GM12878 (cell line): ENCODE results near the gene SETD1B. TPM values are rescaled to one million over a fixed set of nuclear protein-coding genes. Genes with fewer than 3 reads are reported as not detected.
A peak's percentile ranks its signal among the peaks of the same experiment; 100 is the strongest.

Source experiments
- ATAC-seq: fragments of 200-7000 bp; cut with Tn5 transposase; 3 replicates; pipeline ENCODE4 v1.9.1; 2020; ENCODE audit warnings: mild to moderate bottlenecking, moderate library complexity
- BruUV-seq: library from RNA; stranded (reverse); fragments of 400-500 nt; replicated peaks from 2 replicates; lab custom pipeline; 2021; lab: Mats Ljungman, UMichigan
- CTCF ChIA-PET: fragments of 300-600 bp; sonication (Branson Sonifier 250); formaldehyde crosslinking; extraction: SDS; loops from one replicate; lab custom pipeline; 2021; ENCODE audit warnings: inconsistent platforms; lab: Yijun Ruan, JAX
- POLR2A ChIA-PET: fragments of 350-600 bp; formaldehyde crosslinking; extraction: SDS; loops from one replicate; lab custom pipeline; 2021; ENCODE audit warnings: inconsistent platforms; lab: Charles Lee
- RAD21 ChIA-PET: fragments of 300-600 bp; sonication (Branson Sonifier 250); formaldehyde crosslinking; loops from one replicate; lab custom pipeline; 2023; ENCODE audit warnings: antibody characterized with exemption; ENCODE audit not compliant: unreplicated experiment; lab: Charles Lee
- SMC1A ChIA-PET: fragments of 300-600 bp; sonication (Branson Sonifier 250); formaldehyde crosslinking; loops from one replicate; lab custom pipeline; 2023; ENCODE audit not compliant: unreplicated experiment, uncharacterized antibody; lab: Charles Lee
- DNase-seq: peaks from one replicate; pipeline ENCODE4 v3.0.0-alpha.2; 2011; ENCODE audit warnings: low read depth, low spot score
- FAIRE-seq: peaks from 3 replicates; lab custom pipeline; 2011; peaks lifted over from hg19 to GRCh38; lab: Jason Lieb, UNC
- H2AFZ ChIP-seq: 2 replicates; pipeline ENCODE4 v1.6.0; 2011; ENCODE audit warnings: low read depth, low read length, control low read depth; ENCODE audit not compliant: control insufficient read depth
- H3K27ac ChIP-seq: 2 replicates; pipeline ENCODE4 v1.5.1; 2011; ENCODE audit warnings: control low read depth; ENCODE audit not compliant: control insufficient read depth, insufficient read depth
- H3K27me3 ChIP-seq, 2 experiments: replicated peaks in 1 of 2; 2 replicates each; pipeline versions ENCODE4 v1.6.0 to v1.6.1; 2011; ENCODE audit warnings: low read length in 1 of 2; ENCODE audit not compliant: control insufficient read depth in 2 of 2, insufficient read depth in 2 of 2
- H3K36me3 ChIP-seq, 2 experiments: 2 replicates each; pipeline ENCODE4 v1.5.1; 2011; ENCODE audit warnings: low read length in 1 of 2; ENCODE audit not compliant: control insufficient read depth in 2 of 2, insufficient read depth in 2 of 2
- H3K4me1 ChIP-seq: 2 replicates; pipeline ENCODE4 v1.6.1; 2011; ENCODE audit warnings: mild to moderate bottlenecking, low read length, moderate library complexity, mixed read lengths; ENCODE audit not compliant: control insufficient read depth, insufficient read depth
- H3K4me2 ChIP-seq: 2 replicates; pipeline ENCODE4 v1.6.0; 2011; ENCODE audit warnings: control low read depth; ENCODE audit not compliant: control insufficient read depth, insufficient read depth
- H3K4me3 ChIP-seq: fragments of 200-600 bp; sonication (generic); 2 replicates; pipeline ENCODE4 v1.5.1; 2016
- H3K79me2 ChIP-seq: 2 replicates; pipeline ENCODE4 v1.6.0; 2011; ENCODE audit warnings: low read length; ENCODE audit not compliant: control insufficient read depth, insufficient read depth
- H3K9ac ChIP-seq: 2 replicates; pipeline ENCODE4 v1.8.0; 2011; ENCODE audit warnings: low read length, control low read depth, mixed read lengths; ENCODE audit not compliant: control insufficient read depth, insufficient read depth
- H3K9me3 ChIP-seq: replicated peaks from 3 replicates; pipeline ENCODE4 v1.5.1; 2011; ENCODE audit warnings: mild to moderate bottlenecking, low read length; ENCODE audit not compliant: control insufficient read depth, insufficient read depth
- H4K20me1 ChIP-seq: 2 replicates; pipeline ENCODE4 v1.6.0; 2011; ENCODE audit not compliant: control insufficient read depth, insufficient read depth
- BMI1 ChIP-seq: fragments of 450-650 bp; IDR thresholded peaks from 2 replicates; pipeline ENCODE4 v1.6.1; 2016; ENCODE audit warnings: mild to moderate bottlenecking, moderate library complexity, borderline replicate concordance
- EGR1 ChIP-seq, 2 experiments: IDR thresholded peaks; 1 replicate in 1 of 2; 2 replicates in 1 of 2; pipeline ENCODE4 v1.6.1; 2011 to 2012; ENCODE audit warnings: low read depth in 2 of 2, low read length in 2 of 2, borderline replicate concordance in 1 of 2, mild to moderate bottlenecking in 1 of 2, moderate library complexity in 1 of 2
- JUND ChIP-seq: IDR thresholded peaks from 2 replicates; pipeline ENCODE4 v1.6.1; 2012; ENCODE audit warnings: low read depth, mild to moderate bottlenecking, low read length, improper control_type of control experiment, moderate library complexity
- KLF5 ChIP-seq: fragments of 450-650 bp; IDR thresholded peaks from 2 replicates; pipeline ENCODE4 v1.6.1; 2014; ENCODE audit warnings: mild to moderate bottlenecking; ENCODE audit not compliant: partially characterized antibody
- MEF2B ChIP-seq: fragments of 450-650 bp; IDR thresholded peaks from 2 replicates; pipeline ENCODE4 v1.6.1; 2018; ENCODE audit warnings: mild to moderate bottlenecking, moderate library complexity; ENCODE audit not compliant: partially characterized antibody, poor library complexity, severe bottlenecking
- MTA3 ChIP-seq: IDR thresholded peaks from 2 replicates; pipeline ENCODE4 v1.6.1; 2012; ENCODE audit warnings: low read length, inconsistent platforms, borderline replicate concordance
- MXI1 ChIP-seq: fragments of 150-350 bp; IDR thresholded peaks from 2 replicates; pipeline ENCODE4 v1.6.1; 2011; ENCODE audit warnings: low read depth, mild to moderate bottlenecking, inconsistent platforms, low read length, improper control_type of control experiment
- RAD21 ChIP-seq: IDR thresholded peaks from 2 replicates; pipeline ENCODE4 v1.6.1; 2011; ENCODE audit warnings: mild to moderate bottlenecking, low read depth, low read length, moderate library complexity; ENCODE audit not compliant: insufficient read depth
- SIN3A ChIP-seq: IDR thresholded peaks from 2 replicates; pipeline ENCODE4 v1.6.1; 2012; ENCODE audit warnings: low read depth, low read length, improper control_type of control experiment
- SPI1 ChIP-seq: IDR thresholded peaks from 2 replicates; pipeline ENCODE4 v1.6.1; 2011; ENCODE audit warnings: low read depth, mild to moderate bottlenecking, low read length, moderate library complexity, borderline replicate concordance; ENCODE audit not compliant: insufficient read depth
- STAT3 ChIP-seq: IDR thresholded peaks from 2 replicates; pipeline ENCODE4 v1.6.1; 2011; ENCODE audit warnings: low read depth, low read length, improper control_type of control experiment
- SUPT20H ChIP-seq: IDR thresholded peaks from 2 replicates; pipeline ENCODE4 v1.6.1; 2011; ENCODE audit warnings: low read depth, mild to moderate bottlenecking, low read length, moderate library complexity, borderline replicate concordance; ENCODE audit not compliant: control insufficient read depth
- ZZZ3 ChIP-seq: IDR thresholded peaks from 2 replicates; pipeline ENCODE4 v1.6.1; 2011; ENCODE audit warnings: low read depth; ENCODE audit not compliant: control insufficient read depth, insufficient read length
- WGBS: methylation state at CpG from one replicate; pipeline ENCODE4 v1.1.6; 2016; ENCODE audit warnings: low lambda C conversion rate; ENCODE audit not compliant: insufficient replicate concordance, insufficient coverage; ENCODE audit errors: missing lambda C conversion rate; 5-methylcytosine and 5-hydroxymethylcytosine counted together
- in situ Hi-C: fragments of 300-500 bp; cut with MboI; formaldehyde crosslinking; loops from 9 replicates; pipeline ENCODE4 v1.14.3; 2018; ENCODE audit warnings: mixed read lengths
- intact Hi-C: fragments of 100-400 bp; cut with micrococcal nuclease; formaldehyde crosslinking; loops from one replicate; pipeline ENCODE4 v1.14.2; 2022; ENCODE audit not compliant: unreplicated experiment
- polyA plus RNA-seq, 11 experiments: library from polyadenylated mRNA; depleted of rRNA in 4 of 11; unstranded in 6 of 11; stranded (reverse) in 5 of 11; fragments of >200 nt; fragmentation: Nextera tagmentation in 4 of 11; fragmentation: Illumina TruSeq in 1 of 11; extraction: Ambion mirVana in 4 of 11; extraction: Trizol in 1 of 11; gene quantifications; 1 replicate in 1 of 11; 2 replicates in 10 of 11; pipeline versions ENCODE4 v1.2.1 to v1.2.3, GENCODE V29; 2011 to 2016; ENCODE audit warnings: inconsistent platforms in 2 of 11, missing spikeins in 2 of 11, low read depth in 1 of 11
- total RNA-seq, 4 experiments: library from RNA; depleted of rRNA in 3 of 4; stranded (reverse); fragments of >200 nt in 3 of 4; fragmentation: Illumina TruSeq in 1 of 4; extraction: Trizol in 1 of 4; gene quantifications; 2 replicates each; pipeline versions ENCODE4 v1.2.1 to v1.2.3, GENCODE V29; 2013 to 2021
- TF ChIP-seq, protein P1 (sequence below): fragments of 450-650 bp; IDR thresholded peaks from 2 replicates; pipeline ENCODE4 v1.6.1; 2017; ENCODE audit warnings: mild to moderate bottlenecking, moderate library complexity
- TF ChIP-seq, protein P2 (sequence below): IDR thresholded peaks from 2 replicates; pipeline ENCODE4 v1.6.1; 2012; ENCODE audit warnings: mild to moderate bottlenecking, low read depth, low read length

The SETD1B gene
- total and polyA plus RNA-seq, 10 of the 15 experiments (the other 5 are each of a cell fraction or from before 2014, with no cell fraction given): 0.50 to 17.3 (median 1.6) TPM

DNA sequence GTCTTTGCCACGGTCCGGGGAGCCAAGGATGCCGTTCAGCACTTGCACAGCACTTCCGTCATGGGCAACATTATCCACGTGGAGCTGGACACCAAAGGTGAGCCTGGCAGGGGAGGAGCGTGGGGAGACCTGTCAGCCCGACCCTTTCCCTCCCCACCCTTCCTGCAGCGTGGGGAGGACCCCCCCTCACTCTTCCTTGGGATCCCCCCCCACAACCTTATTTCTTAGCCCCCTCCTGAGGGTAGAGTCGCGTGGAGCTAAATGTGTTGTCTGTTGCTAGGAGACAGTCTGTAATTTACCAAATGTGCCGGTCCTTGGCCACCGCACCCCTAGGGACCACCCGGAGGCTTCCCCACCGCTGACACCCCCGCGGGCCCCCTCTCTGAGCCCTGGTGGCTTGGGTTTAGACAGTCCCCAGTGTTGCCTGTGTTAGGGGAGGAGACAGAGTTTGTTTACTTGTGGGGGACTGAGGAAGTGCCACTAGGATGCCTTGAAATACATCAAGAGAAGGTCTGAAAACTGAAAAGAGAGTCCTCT, 2.3 kb downstream of the SETD1B start:
- peak overlapping the region; percentile 48 for H3K27ac ChIP-seq
- no TSS peak for BruUV-seq
- CTCF ChIA-PET: interaction anchor here (1.0 to 13.6 kb wide), 5 partner anchors 9 to 34 kb away, joined by 3 to 565 read pairs (median 3); partner anchors contain the start of gene RHOF
- DNase-seq: no peak
- POLR2A ChIA-PET: interaction anchor here (0.6 to 10.1 kb wide), 5 partner anchors 8 to 338 kb away, joined by 3 to 155 read pairs (median 6); partner anchors contain the start of gene RHOF
- RAD21 ChIA-PET: interaction anchor here (0.6 to 13.1 kb wide), 5 partner anchors 11 to 1427 kb away, joined by 3 to 395 read pairs (median 4); partner anchors contain the start of genes MPHOSPH9, PSMD9 and RHOF
- intact Hi-C loops: no loop called here
- H3K36me3 ChIP-seq: peaks cover 6 to 16% of the 10 kb centered on the region in 2 experiments; a peak in 3 of 4 replicates
- peak overlapping the region; percentile 17; the same call in 1 of the 2 replicates for H2AFZ ChIP-seq
- peaks cover 5% of the 10 kb centered on the region; the same call in 1 of the 2 replicates for H4K20me1 ChIP-seq
- peak; percentile 7; the same call in 1 of the 3 replicates for ATAC-seq
- H3K4me1 ChIP-seq: peaks cover 16% of the 10 kb centered on the region
- peak overlapping the region; percentile 100 for H3K4me2 ChIP-seq
- SMC1A ChIA-PET: interaction anchor here (0.6 to 12.2 kb wide), 3 partner anchors 12 to 171 kb away, joined by 3 to 226 read pairs (median 4); partner anchors contain the start of gene RHOF
- WGBS: 0% methylated on average over 16 of the region's 16 CpGs
- in situ Hi-C loops: no loop called here
- FAIRE-seq: no peak
- no peaks in the 10 kb centered on the region for H3K27me3 ChIP-seq
- peak overlapping the region; percentile 100 for H3K9ac ChIP-seq
- H3K9me3 ChIP-seq: no peaks in the 10 kb centered on the region
- peak overlapping the region; percentile 99 for H3K4me3 ChIP-seq
- peaks cover 53% of the 10 kb centered on the region for H3K79me2 ChIP-seq
- TF ChIP-seq SPI1 (peak; percentile 47; the same call in 1 of the 2 replicates), MEF2B (peak; percentile 63), MXI1 (peak; percentile 88), STAT3 (no peak), ZZZ3 (no peak), SUPT20H (no peak), EGR1 (IDR thresholded peaks at IDR 0.05; ENCODE audit: borderline replicate concordance in 1 of 2, low read depth in 2 of 2, low read length in 2 of 2) (peak in 1 of 2 experiments; percentile 32; a peak in 1 of 3 replicates), BMI1 (peak; percentile 53; the same call in 1 of the 2 replicates), RAD21 (no peak), MTA3 (no peak), SIN3A (peak; percentile 92), KLF5 (no peak), JUND (no peak)
- TF ChIP-seq, protein P1, sequence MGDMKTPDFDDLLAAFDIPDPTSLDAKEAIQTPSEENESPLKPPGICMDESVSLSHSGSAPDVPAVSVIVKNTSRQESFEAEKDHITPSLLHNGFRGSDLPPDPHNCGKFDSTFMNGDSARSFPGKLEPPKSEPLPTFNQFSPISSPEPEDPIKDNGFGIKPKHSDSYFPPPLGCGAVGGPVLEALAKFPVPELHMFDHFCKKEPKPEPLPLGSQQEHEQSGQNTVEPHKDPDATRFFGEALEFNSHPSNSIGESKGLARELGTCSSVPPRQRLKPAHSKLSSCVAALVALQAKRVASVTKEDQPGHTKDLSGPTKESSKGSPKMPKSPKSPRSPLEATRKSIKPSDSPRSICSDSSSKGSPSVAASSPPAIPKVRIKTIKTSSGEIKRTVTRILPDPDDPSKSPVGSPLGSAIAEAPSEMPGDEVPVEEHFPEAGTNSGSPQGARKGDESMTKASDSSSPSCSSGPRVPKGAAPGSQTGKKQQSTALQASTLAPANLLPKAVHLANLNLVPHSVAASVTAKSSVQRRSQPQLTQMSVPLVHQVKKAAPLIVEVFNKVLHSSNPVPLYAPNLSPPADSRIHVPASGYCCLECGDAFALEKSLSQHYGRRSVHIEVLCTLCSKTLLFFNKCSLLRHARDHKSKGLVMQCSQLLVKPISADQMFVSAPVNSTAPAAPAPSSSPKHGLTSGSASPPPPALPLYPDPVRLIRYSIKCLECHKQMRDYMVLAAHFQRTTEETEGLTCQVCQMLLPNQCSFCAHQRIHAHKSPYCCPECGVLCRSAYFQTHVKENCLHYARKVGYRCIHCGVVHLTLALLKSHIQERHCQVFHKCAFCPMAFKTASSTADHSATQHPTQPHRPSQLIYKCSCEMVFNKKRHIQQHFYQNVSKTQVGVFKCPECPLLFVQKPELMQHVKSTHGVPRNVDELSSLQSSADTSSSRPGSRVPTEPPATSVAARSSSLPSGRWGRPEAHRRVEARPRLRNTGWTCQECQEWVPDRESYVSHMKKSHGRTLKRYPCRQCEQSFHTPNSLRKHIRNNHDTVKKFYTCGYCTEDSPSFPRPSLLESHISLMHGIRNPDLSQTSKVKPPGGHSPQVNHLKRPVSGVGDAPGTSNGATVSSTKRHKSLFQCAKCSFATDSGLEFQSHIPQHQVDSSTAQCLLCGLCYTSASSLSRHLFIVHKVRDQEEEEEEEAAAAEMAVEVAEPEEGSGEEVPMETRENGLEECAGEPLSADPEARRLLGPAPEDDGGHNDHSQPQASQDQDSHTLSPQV: no peak
- TF ChIP-seq, protein P2, sequence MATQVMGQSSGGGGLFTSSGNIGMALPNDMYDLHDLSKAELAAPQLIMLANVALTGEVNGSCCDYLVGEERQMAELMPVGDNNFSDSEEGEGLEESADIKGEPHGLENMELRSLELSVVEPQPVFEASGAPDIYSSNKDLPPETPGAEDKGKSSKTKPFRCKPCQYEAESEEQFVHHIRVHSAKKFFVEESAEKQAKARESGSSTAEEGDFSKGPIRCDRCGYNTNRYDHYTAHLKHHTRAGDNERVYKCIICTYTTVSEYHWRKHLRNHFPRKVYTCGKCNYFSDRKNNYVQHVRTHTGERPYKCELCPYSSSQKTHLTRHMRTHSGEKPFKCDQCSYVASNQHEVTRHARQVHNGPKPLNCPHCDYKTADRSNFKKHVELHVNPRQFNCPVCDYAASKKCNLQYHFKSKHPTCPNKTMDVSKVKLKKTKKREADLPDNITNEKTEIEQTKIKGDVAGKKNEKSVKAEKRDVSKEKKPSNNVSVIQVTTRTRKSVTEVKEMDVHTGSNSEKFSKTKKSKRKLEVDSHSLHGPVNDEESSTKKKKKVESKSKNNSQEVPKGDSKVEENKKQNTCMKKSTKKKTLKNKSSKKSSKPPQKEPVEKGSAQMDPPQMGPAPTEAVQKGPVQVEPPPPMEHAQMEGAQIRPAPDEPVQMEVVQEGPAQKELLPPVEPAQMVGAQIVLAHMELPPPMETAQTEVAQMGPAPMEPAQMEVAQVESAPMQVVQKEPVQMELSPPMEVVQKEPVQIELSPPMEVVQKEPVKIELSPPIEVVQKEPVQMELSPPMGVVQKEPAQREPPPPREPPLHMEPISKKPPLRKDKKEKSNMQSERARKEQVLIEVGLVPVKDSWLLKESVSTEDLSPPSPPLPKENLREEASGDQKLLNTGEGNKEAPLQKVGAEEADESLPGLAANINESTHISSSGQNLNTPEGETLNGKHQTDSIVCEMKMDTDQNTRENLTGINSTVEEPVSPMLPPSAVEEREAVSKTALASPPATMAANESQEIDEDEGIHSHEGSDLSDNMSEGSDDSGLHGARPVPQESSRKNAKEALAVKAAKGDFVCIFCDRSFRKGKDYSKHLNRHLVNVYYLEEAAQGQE: no peak
